H9 (cell line): ENCODE results near the gene PARD3. TPM values are rescaled to one million over a fixed set of nuclear protein-coding genes. Genes with fewer than 3 reads are reported as not detected.

Source experiments
- DNase-seq: peaks from one replicate; pipeline ENCODE4 v3.0.0-alpha.2; 2017
- H2AFZ ChIP-seq: one replicate; pipeline ENCODE4 v1.6.1; 2013; ENCODE audit warnings: mild to moderate bottlenecking, low read length, control low read depth, moderate library complexity
- H2AK5ac ChIP-seq: 2 replicates; pipeline ENCODE4 v1.6.1; 2013; ENCODE audit warnings: low read length, control low read depth, mixed read lengths; ENCODE audit not compliant: insufficient read length
- H2BK120ac ChIP-seq: one replicate; pipeline ENCODE4 v1.6.1; 2013; ENCODE audit warnings: low read depth, mild to moderate bottlenecking, low read length, control low read depth, inconsistent platforms; ENCODE audit not compliant: poor library complexity, severe bottlenecking
- H2BK12ac ChIP-seq: 2 replicates; pipeline ENCODE4 v1.6.1; 2013; ENCODE audit warnings: low read length, control low read depth, mixed read lengths, low read depth; ENCODE audit not compliant: insufficient read length
- H2BK15ac ChIP-seq: 2 replicates; pipeline ENCODE4 v1.6.1; 2013; ENCODE audit warnings: low read depth, low read length, control low read depth
- H2BK20ac ChIP-seq: one replicate; pipeline ENCODE4 v1.6.1; 2013; ENCODE audit warnings: low read depth, mild to moderate bottlenecking, low read length, control low read depth, inconsistent platforms; ENCODE audit not compliant: poor library complexity, severe bottlenecking
- H2BK5ac ChIP-seq: 2 replicates; pipeline ENCODE4 v1.6.1; 2013; ENCODE audit warnings: low read length, control low read depth, mixed read lengths; ENCODE audit not compliant: insufficient read length
- H3K14ac ChIP-seq: 2 replicates; pipeline ENCODE4 v1.6.1; 2013; ENCODE audit warnings: low read length, control low read depth; ENCODE audit not compliant: insufficient read depth
- H3K18ac ChIP-seq: 2 replicates; pipeline ENCODE4 v1.6.1; 2013; ENCODE audit warnings: low read depth, mild to moderate bottlenecking, mixed read lengths, low read length, control low read depth; ENCODE audit not compliant: insufficient read length
- H3K23ac ChIP-seq: 2 replicates; pipeline ENCODE4 v1.6.1; 2013; ENCODE audit warnings: low read length, control low read depth, mixed read lengths, low read depth; ENCODE audit not compliant: insufficient read length
- H3K23me2 ChIP-seq: 2 replicates; pipeline ENCODE4 v1.6.1; 2013; ENCODE audit warnings: low read depth, mild to moderate bottlenecking, mixed read lengths, low read length, control low read depth; ENCODE audit not compliant: insufficient read length, poor library complexity, severe bottlenecking
- H3K27ac ChIP-seq: 2 replicates; pipeline ENCODE4 v1.5.1; 2013; ENCODE audit warnings: low read length, control low read depth, mixed read lengths, low read depth; ENCODE audit not compliant: insufficient read length
- H3K27me3 ChIP-seq: 2 replicates; pipeline ENCODE4 v1.6.1; 2013; ENCODE audit warnings: low read length, control low read depth, inconsistent platforms; ENCODE audit not compliant: insufficient read depth
- H3K4ac ChIP-seq: 2 replicates; pipeline ENCODE4 v1.6.1; 2013; ENCODE audit warnings: low read depth, mild to moderate bottlenecking, control low read depth, inconsistent platforms, low read length, moderate library complexity
- H3K4me1 ChIP-seq: 2 replicates; pipeline ENCODE4 v1.6.1; 2013; ENCODE audit warnings: low read length, control low read depth, inconsistent platforms; ENCODE audit not compliant: insufficient read depth
- H3K4me2 ChIP-seq: 2 replicates; pipeline ENCODE4 v1.6.1; 2013; ENCODE audit warnings: low read length, control low read depth, mixed read lengths; ENCODE audit not compliant: insufficient read length, insufficient read depth
- H3K56ac ChIP-seq: 2 replicates; pipeline ENCODE4 v1.6.1; 2013; ENCODE audit warnings: low read depth, mild to moderate bottlenecking, mixed read lengths, low read length, control low read depth; ENCODE audit not compliant: insufficient read length
- H3K79me1 ChIP-seq: 2 replicates; pipeline ENCODE4 v1.6.1; 2013; ENCODE audit warnings: low read depth, mild to moderate bottlenecking, moderate library complexity, low read length, control low read depth, inconsistent platforms; ENCODE audit not compliant: insufficient read depth, poor library complexity, severe bottlenecking
- H3K79me2 ChIP-seq: 2 replicates; pipeline ENCODE4 v1.6.1; 2013; ENCODE audit warnings: low read length, control low read depth, inconsistent platforms; ENCODE audit not compliant: insufficient read depth
- H3K9ac ChIP-seq: 2 replicates; pipeline ENCODE4 v1.6.1; 2013; ENCODE audit warnings: low read length, control low read depth, mixed read lengths; ENCODE audit not compliant: insufficient read length; ENCODE audit errors: extremely low read depth
- H3K9me3 ChIP-seq: one replicate; pipeline ENCODE4 v1.6.1; 2013; ENCODE audit warnings: low read depth, low read length, inconsistent platforms; ENCODE audit not compliant: control insufficient read depth
- H3T11ph ChIP-seq: one replicate; pipeline ENCODE4 v1.6.1; 2013; ENCODE audit warnings: mild to moderate bottlenecking, low read length, control low read depth, inconsistent platforms
- H4K20me1 ChIP-seq: one replicate; pipeline ENCODE4 v1.6.1; 2013; ENCODE audit not compliant: control insufficient read depth, insufficient read length, insufficient read depth
- H4K5ac ChIP-seq: 2 replicates; pipeline ENCODE4 v1.6.1; 2013; ENCODE audit warnings: low read depth, mild to moderate bottlenecking, mixed read lengths, low read length, control low read depth; ENCODE audit not compliant: insufficient read length
- H4K8ac ChIP-seq: replicated peaks from 2 replicates; pipeline ENCODE4 v1.6.1; 2013; ENCODE audit warnings: low read length, control low read depth, mixed read lengths, low read depth; ENCODE audit not compliant: insufficient read length
- H4K91ac ChIP-seq: 2 replicates; pipeline ENCODE4 v1.6.1; 2013; ENCODE audit warnings: low read depth, mild to moderate bottlenecking, moderate library complexity, mixed read lengths, low read length, control low read depth; ENCODE audit not compliant: insufficient read length
- H3K27ac Mint-ChIP-seq, 3 experiments: 2 replicates in 2 of 3; 3 replicates in 1 of 3; pipeline ENCODE4 v1.8.0; 2020 to 2021; ENCODE audit warnings: mixed read lengths in 3 of 3, mild to moderate bottlenecking in 1 of 3, moderate library complexity in 1 of 3
- H3K27me3 Mint-ChIP-seq: 2 replicates; pipeline ENCODE4 v1.8.0; 2021; ENCODE audit warnings: low read depth, mild to moderate bottlenecking, moderate library complexity, mixed read lengths
- H3K36me3 Mint-ChIP-seq, 3 experiments: 2 replicates in 2 of 3; 3 replicates in 1 of 3; pipeline ENCODE4 v1.8.0; 2020 to 2021; ENCODE audit warnings: low read depth in 3 of 3, mixed read lengths in 3 of 3; ENCODE audit not compliant: insufficient read depth in 1 of 3
- H3K4me1 Mint-ChIP-seq, 2 experiments: 2 replicates each; pipeline ENCODE4 v1.8.0; 2020; ENCODE audit warnings: mixed read lengths in 2 of 2
- H3K4me3 Mint-ChIP-seq, 2 experiments: 2 replicates in 1 of 2; 3 replicates in 1 of 2; pipeline ENCODE4 v1.8.0; 2020 to 2021; ENCODE audit warnings: mild to moderate bottlenecking in 2 of 2, mixed read lengths in 2 of 2, moderate library complexity in 1 of 2
- H3K9me3 Mint-ChIP-seq, 2 experiments: 2 replicates in 1 of 2; 3 replicates in 1 of 2; pipeline ENCODE4 v1.8.0; 2020; ENCODE audit warnings: mild to moderate bottlenecking in 2 of 2, mixed read lengths in 2 of 2, moderate library complexity in 1 of 2
- CTCF ChIP-seq: fragments of 200-600 bp; sonication (generic); conservative IDR thresholded peaks from 3 replicates; pipeline ENCODE4 v1.8.0; 2021; ENCODE audit warnings: antibody characterized with exemption, mild to moderate bottlenecking
- WGBS: extraction: QIAGEN DNeasy Blood & Tissue Kit; methylation state at CpG from one replicate; pipeline ENCODE4 v1.1.7; 2013; ENCODE audit warnings: missing lambda C conversion rate, low lambda C conversion rate, mixed read lengths; ENCODE audit not compliant: insufficient read length; ENCODE audit errors: extremely low coverage; 5-methylcytosine and 5-hydroxymethylcytosine counted together
- total RNA-seq: library from RNA; stranded (reverse); gene quantifications from 2 replicates; pipeline ENCODE4 v1.2.1, GENCODE V29; 2021

Gene PARD3
- total RNA-seq, 1 experiment from 2014 or later: 44.7 TPM

DNA sequence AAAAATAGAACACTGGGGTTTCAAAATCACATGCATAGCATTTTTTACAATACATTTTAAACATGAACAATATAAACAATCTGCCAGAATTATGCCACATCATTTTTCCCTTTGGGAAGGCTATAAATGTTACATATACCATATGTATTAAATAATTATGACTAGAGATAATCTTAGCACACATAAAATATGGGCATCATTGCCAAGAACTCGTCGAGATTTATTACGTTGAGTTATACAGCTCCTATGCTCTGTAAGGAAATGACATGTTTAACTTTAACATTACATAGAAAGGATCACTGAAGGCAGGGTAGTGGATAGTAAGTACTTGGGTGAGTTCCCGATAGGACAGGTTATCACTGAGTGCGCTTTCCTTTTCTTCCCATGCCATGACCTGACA is 267.8 kb downstream of the PARD3 start:
- no peak overlapping the region for H3K4me3 Mint-ChIP-seq
- Histone ChIP-seq H2BK20ac (no peak overlapping the region), H2BK5ac (no peak overlapping the region), H3K9me3 (no peaks in the 10 kb centered on the region), H2BK15ac (no peak overlapping the region), H3K14ac (no peak overlapping the region), H4K5ac (no peak overlapping the region), H4K20me1 (no peaks in the 10 kb centered on the region), H2BK12ac (no peak overlapping the region), H3T11ph (no peak overlapping the region), H3K23ac (no peak overlapping the region), H3K23me2 (no peaks in the 10 kb centered on the region), H4K8ac (no peak overlapping the region), H3K4ac (no peak overlapping the region), H3K56ac (no peak overlapping the region), H3K4me1 (peaks cover 3% of the 10 kb centered on the region; the same call in 1 of the 2 replicates), H3K9ac (no peak overlapping the region), H3K27me3 (no peaks in the 10 kb centered on the region), H2AK5ac (no peak overlapping the region), H3K4me2 (no peak overlapping the region), H3K79me2 (peaks cover 2% of the 10 kb centered on the region; the same call in 1 of the 2 replicates), H3K79me1 (no peaks in the 10 kb centered on the region), H2AFZ (no peak overlapping the region), H3K27ac (no peak overlapping the region), H4K91ac (no peak overlapping the region), H2BK120ac (no peak overlapping the region), H3K18ac (no peak overlapping the region)
- no peaks in the 10 kb centered on the region for H3K27me3 Mint-ChIP-seq
- H3K9me3 Mint-ChIP-seq: no peaks in the 10 kb centered on the region
- peaks cover 21 to 25% of the 10 kb centered on the region in 2 experiments for H3K4me1 Mint-ChIP-seq
- TF ChIP-seq CTCF: no peak
- no peaks in the 10 kb centered on the region for H3K36me3 Mint-ChIP-seq
- DNase-seq: no peak
- no peak overlapping the region for H3K27ac Mint-ChIP-seq
- no CpG with 5 or more reads among the region's 5 CpGs for WGBS
